Neural cell (in vitro differentiated cells): ENCODE results near the gene SLC38A3. TPM values are rescaled to one million over a fixed set of nuclear protein-coding genes. Genes with fewer than 3 reads are reported as not detected.

Source experiments
- H2AFZ ChIP-seq: fragments of 200-600, 300-800 bp; sonication (generic), shearing (Covaris generic); 2 replicates; pipeline ENCODE4 v1.6.0; 2014; ENCODE audit warnings: low read depth, mild to moderate bottlenecking, antibody characterized with exemption, low read length, moderate library complexity
- H3F3A ChIP-seq: fragments of 200-600 bp; shearing (Covaris generic); 2 replicates; pipeline ENCODE4 v1.6.1; 2016; ENCODE audit warnings: mild to moderate bottlenecking, moderate library complexity, mixed read lengths, antibody characterized with exemption, low read length; ENCODE audit not compliant: insufficient read depth, poor library complexity, severe bottlenecking
- H3K27ac ChIP-seq: fragments of 200-600, 300-800 bp; sonication (generic), shearing (Covaris generic); 2 replicates; pipeline ENCODE4 v1.5.1; 2014; ENCODE audit warnings: mild to moderate bottlenecking, low read length, moderate library complexity
- H3K27me3 ChIP-seq: fragments of 300-800, 200-600 bp; sonication (generic), shearing (Covaris generic); 2 replicates; pipeline ENCODE4 v1.6.0; 2014; ENCODE audit warnings: mild to moderate bottlenecking, low read depth, low read length, moderate library complexity; ENCODE audit not compliant: insufficient read depth
- H3K36me3 ChIP-seq: fragments of 300-800, 200-600 bp; sonication (generic), shearing (Covaris generic); 2 replicates; pipeline ENCODE4 v1.5.1; 2014; ENCODE audit warnings: mild to moderate bottlenecking, antibody characterized with exemption, low read length, moderate library complexity; ENCODE audit not compliant: insufficient read depth
- H3K4me2 ChIP-seq: fragments of 300-800, 200-600 bp; sonication (generic), shearing (Covaris generic); 2 replicates; pipeline ENCODE4 v1.6.0; 2014; ENCODE audit warnings: mild to moderate bottlenecking, low read length
- H3K4me3 ChIP-seq: fragments of 300-800, 200-600 bp; sonication (generic), shearing (Covaris generic); 2 replicates; pipeline ENCODE4 v1.5.1; 2014; ENCODE audit warnings: mild to moderate bottlenecking, low read length, moderate library complexity
- H3K79me2 ChIP-seq: fragments of 200-600 bp; shearing (Covaris generic); replicated peaks from 2 replicates; pipeline ENCODE4 v1.6.0; 2014; ENCODE audit warnings: mild to moderate bottlenecking, low read length, moderate library complexity; ENCODE audit not compliant: insufficient read depth
- H3K9ac ChIP-seq: fragments of 300-800, 200-600 bp; sonication (generic), shearing (Covaris generic); 2 replicates; pipeline ENCODE4 v1.6.1; 2016; ENCODE audit warnings: mild to moderate bottlenecking, low read length, mixed read lengths
- H3K9me2 ChIP-seq: fragments of 200-600 bp; shearing (Covaris generic); 2 replicates; pipeline ENCODE4 v1.6.1; 2016; ENCODE audit warnings: mild to moderate bottlenecking, low read length, mixed read lengths; ENCODE audit not compliant: insufficient read depth
- H3K9me3 ChIP-seq: fragments of 200-600, 300-800 bp; sonication (generic), shearing (Covaris generic); 2 replicates; pipeline ENCODE4 v1.6.1; 2016; ENCODE audit warnings: mild to moderate bottlenecking, mixed run types, low read length, moderate library complexity, mixed read lengths
- H4K20me1 ChIP-seq: fragments of 200-600 bp; shearing (Covaris generic); 2 replicates; pipeline ENCODE4 v1.6.1; 2016; ENCODE audit warnings: mild to moderate bottlenecking, mixed run types; ENCODE audit not compliant: insufficient read depth
- CTCF ChIP-seq: fragments of 450-650 bp; IDR thresholded peaks from 2 replicates; pipeline ENCODE4 v1.5.1; 2014; ENCODE audit warnings: antibody characterized with exemption, mild to moderate bottlenecking, moderate library complexity; ENCODE audit not compliant: poor library complexity, severe bottlenecking
- EP300 ChIP-seq: fragments of 450-650 bp; conservative IDR thresholded peaks from 2 replicates; pipeline ENCODE4 v1.6.1; 2014; ENCODE audit warnings: antibody characterized with exemption, mild to moderate bottlenecking, moderate library complexity; ENCODE audit not compliant: poor library complexity, severe bottlenecking
- EZH2 ChIP-seq: fragments of 200-600, 300-800 bp; shearing (Covaris generic), sonication (generic); IDR thresholded peaks from 2 replicates; pipeline ENCODE4 v1.6.1; 2014; ENCODE audit warnings: antibody characterized with exemption, low read length, borderline replicate concordance, mild to moderate bottlenecking; ENCODE audit not compliant: insufficient read depth, poor library complexity, severe bottlenecking
- MXI1 ChIP-seq: fragments of 450-650 bp; conservative IDR thresholded peaks from 2 replicates; pipeline ENCODE4 v1.6.1; 2014; ENCODE audit warnings: antibody characterized with exemption, mild to moderate bottlenecking; ENCODE audit not compliant: poor library complexity, severe bottlenecking
- POLR2AphosphoS5 ChIP-seq: IDR thresholded peaks from 2 replicates; pipeline ENCODE4 v1.6.1; 2012
- RAD21 ChIP-seq: fragments of 450-650 bp; conservative IDR thresholded peaks from 2 replicates; pipeline ENCODE4 v1.6.1; 2014; ENCODE audit warnings: antibody characterized with exemption, mild to moderate bottlenecking, moderate library complexity
- REST ChIP-seq: IDR thresholded peaks from 2 replicates; pipeline ENCODE4 v1.6.1; 2012; ENCODE audit warnings: borderline replicate concordance
- SMC3 ChIP-seq: fragments of 450-650 bp; conservative IDR thresholded peaks from 2 replicates; pipeline ENCODE4 v1.6.1; 2014; ENCODE audit warnings: antibody characterized with exemption, mild to moderate bottlenecking, moderate library complexity; ENCODE audit not compliant: poor library complexity
- TAF1 ChIP-seq: IDR thresholded peaks from 2 replicates; pipeline ENCODE4 v1.6.1; 2012; ENCODE audit warnings: low read depth
- polyA plus RNA-seq: library from polyadenylated mRNA; depleted of rRNA; stranded (reverse); fragments of >200 nt; gene quantifications from 2 replicates; pipeline ENCODE4 v1.2.3, GENCODE V29; 2014

Gene SLC38A3
- polyA plus RNA-seq, 1 donor from 2014 or later = not detected

- Histone ChIP-seq H4K20me1 (no peaks in the 10 kb centered on the region), H3K27ac (no peak overlapping the region), H3K4me3 (no peak overlapping the region), H3K9me3 (no peaks in the 10 kb centered on the region), H3F3A (peaks cover 5% of the 10 kb centered on the region), H3K9me2 (no peaks in the 10 kb centered on the region), H2AFZ (no peak overlapping the region), H3K27me3 (no peaks in the 10 kb centered on the region), H3K79me2 (no peaks in the 10 kb centered on the region), H3K36me3 (no peaks in the 10 kb centered on the region), H3K9ac (no peak overlapping the region), H3K4me2 (no peak overlapping the region)
- TF ChIP-seq SMC3 (no peak), MXI1 (no peak), CTCF (no peak), TAF1 (no peak), RAD21 (no peak), EP300 (no peak), REST (no peak), POLR2AphosphoS5 (no peak), EZH2 (no peak)
These were observed 57.7 kb downstream of the SLC38A3 start for GRCh38 chr3:50262778-50263177.

- Histone ChIP-seq H3K9ac (peak overlapping the region; percentile 47), H3K27me3 (no peaks in the 10 kb centered on the region), H3F3A (peaks cover 5% of the 10 kb centered on the region), H4K20me1 (no peaks in the 10 kb centered on the region), H3K27ac (peak overlapping the region; percentile 37), H2AFZ (no peak overlapping the region), H3K36me3 (no peaks in the 10 kb centered on the region), H3K9me3 (no peaks in the 10 kb centered on the region), H3K4me3 (no peak overlapping the region), H3K79me2 (no peaks in the 10 kb centered on the region), H3K9me2 (no peaks in the 10 kb centered on the region), H3K4me2 (no peak overlapping the region)
- no peak for TF ChIP-seq RAD21
- TF ChIP-seq CTCF = no peak
- TF ChIP-seq POLR2AphosphoS5 = no peak
- TF ChIP-seq EZH2 = no peak
- TF ChIP-seq MXI1 = no peak
- no peak for TF ChIP-seq TAF1
- no peak for TF ChIP-seq EP300
- TF ChIP-seq REST = no peak
- TF ChIP-seq SMC3 = no peak
These were observed 58.7 kb downstream of the SLC38A3 start for GRCh38 chr3:50263478-50264382.
